GM19240 (cell line): ENCODE results near the gene FGF12.

Source experiments
- DNase-seq: peaks from one replicate; pipeline ENCODE4 v3.0.0; 2011; ENCODE audit warnings: low spot score; ENCODE audit not compliant: insufficient read length

The FGF12 gene

GRCh38 chr3:192262001-192262400 lies 465.3 kb downstream of the FGF12 start:
- no peak for DNase-seq

- DNase-seq: no peak
Measured at GRCh38 chr3:192261135-192261534, 466.2 kb downstream of the FGF12 start.

GRCh38 chr3:192260116-192261010 lies 467.0 kb downstream of the FGF12 start:
- no peak for DNase-seq

GRCh38 chr3:192259661-192260060 lies 467.7 kb downstream of the FGF12 start:
- no peak for DNase-seq

- no peak for DNase-seq
Measured at GRCh38 chr3:192258721-192259120, 468.6 kb downstream of the FGF12 start.

GRCh38 chr3:192255839-192256238 lies 471.5 kb downstream of the FGF12 start:
- no peak for DNase-seq

- DNase-seq: no peak
Measured at GRCh38 chr3:192253138-192253887, 474.0 kb downstream of the FGF12 start.

GRCh38 chr3:192249516-192249915 lies 477.8 kb downstream of the FGF12 start:
- no peak for DNase-seq

GRCh38 chr3:192246847-192247559 lies 480.3 kb downstream of the FGF12 start:
- no peak for DNase-seq

- no peak for DNase-seq
Measured at GRCh38 chr3:192244591-192244990, 482.8 kb downstream of the FGF12 start.

GRCh38 chr3:192239956-192240355 lies 487.4 kb downstream of the FGF12 start:
- DNase-seq: no peak

- DNase-seq: no peak
Measured at GRCh38 chr3:192237992-192238608, 489.2 kb downstream of the FGF12 start.

GRCh38 chr3:192229866-192230265 lies 497.5 kb downstream of the FGF12 start:
- DNase-seq: no peak

- DNase-seq: no peak
Measured at GRCh38 chr3:192224634-192225155, 502.6 kb downstream of the FGF12 start.

- DNase-seq: no peak
Measured at GRCh38 chr3:192223815-192224214, 503.5 kb downstream of the FGF12 start.

- no peak for DNase-seq
Measured at GRCh38 chr3:192220915-192221314, 506.4 kb downstream of the FGF12 start.

- no peak for DNase-seq
Measured at GRCh38 chr3:192219926-192220325, 507.4 kb downstream of the FGF12 start.

GRCh38 chr3:192216067-192216466 lies 511.3 kb downstream of the FGF12 start:
- no peak for DNase-seq

- no peak for DNase-seq
Measured at GRCh38 chr3:192212979-192213378, 514.4 kb downstream of the FGF12 start.

GRCh38 chr3:192212335-192212734 lies 515.0 kb downstream of the FGF12 start:
- DNase-seq: no peak

GRCh38 chr3:192207651-192208050 lies 519.7 kb downstream of the FGF12 start:
- no peak for DNase-seq
